ENCODE results near the gene LDLRAD3.

Gene LDLRAD3

DNA sequence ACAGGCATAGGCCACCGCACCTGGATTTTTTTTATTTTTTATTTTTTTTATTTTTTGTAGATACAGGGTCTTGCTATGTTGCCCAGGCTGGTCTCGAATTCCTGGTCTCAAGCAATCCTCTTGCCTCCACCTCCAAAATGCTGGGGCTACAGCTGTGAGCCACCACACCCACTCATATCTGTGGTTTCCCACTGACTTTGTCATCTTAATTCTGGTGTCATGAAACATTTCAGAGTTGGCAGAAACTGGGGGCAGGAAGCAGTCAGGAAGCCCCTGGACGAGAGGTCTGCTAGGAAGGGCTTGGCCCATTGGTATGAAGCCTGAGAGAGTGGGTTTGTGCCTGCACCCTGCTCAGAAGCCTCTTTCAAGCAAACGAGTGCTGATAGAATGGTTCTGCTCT lies 296.3 kb downstream of the LDLRAD3 start:
- no peak for DNase-seq (ENCODE audit: low read depth in 2 of 2)

DNA sequence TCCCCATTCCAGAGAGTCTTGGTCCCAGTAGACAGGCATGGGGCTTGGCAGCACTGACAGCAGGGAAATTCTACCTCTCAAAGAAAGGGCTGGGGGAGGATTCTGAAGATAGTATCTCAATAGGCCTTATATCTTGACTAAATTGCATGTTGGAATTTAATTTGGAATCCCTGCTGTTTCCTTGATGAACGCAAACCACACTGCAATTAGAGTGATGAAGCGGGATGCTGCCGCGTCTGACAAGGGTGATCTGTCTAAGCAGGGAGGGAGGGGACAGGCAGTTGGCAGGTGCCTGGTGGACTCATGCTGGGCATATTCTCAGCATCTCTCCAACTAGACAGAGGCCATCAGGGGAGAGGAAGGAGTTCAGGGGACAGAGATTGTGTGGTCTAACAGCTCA lies 296.9 kb downstream of the LDLRAD3 start:
- no peak for DNase-seq (ENCODE audit: low read depth in 2 of 2)

DNA sequence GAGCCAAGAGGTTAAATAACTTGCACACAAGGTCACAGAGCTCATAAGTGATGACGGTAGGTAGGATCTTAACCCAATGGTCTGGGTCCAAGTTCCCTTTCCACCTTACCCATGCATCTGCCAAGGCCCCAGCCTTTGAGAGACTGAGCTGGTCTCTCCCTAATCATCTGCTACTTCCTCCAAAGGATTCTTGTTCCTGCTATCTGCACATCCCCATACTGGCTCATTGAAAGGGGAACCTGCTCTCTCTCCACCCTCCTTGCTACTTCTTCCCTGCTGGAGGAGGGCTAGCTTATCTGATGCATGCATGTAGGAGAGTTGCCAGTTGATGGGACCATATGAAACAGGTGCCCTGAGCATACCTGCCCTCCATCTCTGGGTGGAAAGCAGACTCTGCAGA lies 297.6 kb downstream of the LDLRAD3 start:
- DNase-seq (ENCODE audit: low read depth in 2 of 2) = no peak

DNA sequence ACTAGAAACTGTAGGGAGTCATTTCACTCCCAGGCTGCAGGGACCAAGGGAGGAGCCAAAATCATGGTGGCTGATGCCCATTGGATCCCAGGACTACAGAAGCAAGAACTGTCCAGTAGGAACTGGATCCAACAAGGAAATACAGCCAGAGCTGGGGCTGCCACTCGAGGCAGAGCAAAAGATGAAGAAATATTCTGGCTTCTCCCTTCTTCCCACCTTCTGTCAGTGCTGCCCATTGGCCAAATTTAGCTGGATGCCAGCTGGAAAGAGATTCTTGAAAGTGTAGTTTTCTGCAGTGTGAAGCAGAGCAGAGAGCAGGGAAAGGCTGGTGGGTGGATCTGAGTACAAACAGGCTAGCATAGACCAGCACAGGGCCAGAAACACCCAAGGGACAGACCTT lies 299.8 kb downstream of the LDLRAD3 start:
- DNase-seq (ENCODE audit: low read depth in 2 of 2) = no peak

DNA sequence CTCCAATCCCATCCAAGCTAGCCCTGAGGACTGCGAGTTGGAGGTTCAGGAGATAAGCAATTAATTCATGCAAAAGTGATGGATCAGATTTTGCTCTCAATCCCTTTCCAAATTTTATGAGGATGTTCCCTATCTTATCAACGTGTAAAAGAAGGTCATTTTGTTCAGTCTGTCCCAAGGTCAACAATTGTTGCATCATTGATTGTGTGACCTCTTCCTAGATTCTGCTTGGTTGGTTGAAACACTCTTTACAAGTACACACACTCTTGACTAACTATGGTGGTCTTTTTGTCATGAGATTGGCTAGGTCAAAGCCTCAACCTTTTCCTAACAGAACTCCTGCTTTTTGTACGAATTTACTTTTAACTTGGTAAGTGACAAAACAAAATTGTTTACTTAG lies 303.6 kb downstream of the LDLRAD3 start:
- no peak for DNase-seq (ENCODE audit: low read depth in 2 of 2)

DNA sequence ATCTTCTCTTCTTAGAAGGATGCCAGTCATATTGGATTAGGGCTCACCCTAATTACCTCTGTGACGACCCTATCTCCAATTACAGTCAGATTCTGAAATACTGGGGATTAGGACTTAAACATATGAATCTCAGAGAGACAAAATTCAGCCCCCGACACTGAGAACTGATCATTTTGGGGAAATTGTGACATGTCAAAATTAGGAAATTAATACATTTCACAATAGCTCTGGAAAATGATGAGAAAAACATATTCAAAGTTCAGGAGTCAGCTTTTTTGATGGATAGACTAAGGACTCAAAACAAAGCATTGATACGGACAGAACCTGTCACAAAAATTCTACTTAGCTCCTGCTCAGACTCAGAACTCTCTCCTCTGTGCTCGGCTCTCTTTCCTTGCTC lies 304.6 kb downstream of the LDLRAD3 start:
- DNase-seq (ENCODE audit: low read depth in 2 of 2) = no peak

DNA sequence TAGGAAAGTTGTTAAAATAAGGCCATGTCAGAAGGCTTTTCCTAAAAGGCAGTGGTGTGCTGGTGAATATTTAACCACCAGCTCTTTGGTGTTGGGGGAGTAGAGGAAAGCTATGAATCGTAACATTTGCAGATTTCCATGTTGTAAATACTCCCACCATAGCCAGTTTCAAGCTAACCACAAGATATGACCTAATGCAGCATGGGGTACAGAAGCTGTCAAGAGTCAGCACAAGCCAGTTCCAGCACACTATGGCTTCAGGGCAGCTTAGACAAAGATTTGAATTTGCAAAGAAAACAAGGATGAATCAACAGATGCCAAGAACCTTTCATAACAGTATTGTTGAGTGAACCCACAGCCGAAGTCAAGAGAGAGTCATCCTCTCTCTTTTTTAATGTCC lies 305.4 kb downstream of the LDLRAD3 start:
- DNase-seq (ENCODE audit: low read depth in 2 of 2) = peak; percentile 17 to 24

DNA sequence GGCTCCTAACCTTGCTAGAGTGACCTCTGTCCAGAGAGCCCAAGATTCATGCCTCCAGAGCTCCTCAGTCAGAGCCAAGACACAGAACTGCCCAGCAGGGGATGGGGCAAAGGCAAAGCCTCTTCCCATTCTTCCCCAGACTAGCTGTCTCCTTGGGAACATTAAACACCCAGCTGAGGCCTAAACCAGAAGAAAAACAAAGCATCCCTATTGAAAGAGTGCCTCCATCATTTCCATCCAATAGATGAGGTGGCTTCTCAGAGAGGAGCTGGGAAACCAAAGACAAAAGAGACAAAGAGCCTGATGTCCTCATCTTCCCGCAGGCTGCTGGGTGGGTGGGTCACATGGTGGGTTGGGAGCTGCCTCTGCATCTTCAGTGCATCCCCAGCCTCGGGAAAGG lies 308.0 kb downstream of the LDLRAD3 start:
- no peak for DNase-seq (ENCODE audit: low read depth in 2 of 2)

DNA sequence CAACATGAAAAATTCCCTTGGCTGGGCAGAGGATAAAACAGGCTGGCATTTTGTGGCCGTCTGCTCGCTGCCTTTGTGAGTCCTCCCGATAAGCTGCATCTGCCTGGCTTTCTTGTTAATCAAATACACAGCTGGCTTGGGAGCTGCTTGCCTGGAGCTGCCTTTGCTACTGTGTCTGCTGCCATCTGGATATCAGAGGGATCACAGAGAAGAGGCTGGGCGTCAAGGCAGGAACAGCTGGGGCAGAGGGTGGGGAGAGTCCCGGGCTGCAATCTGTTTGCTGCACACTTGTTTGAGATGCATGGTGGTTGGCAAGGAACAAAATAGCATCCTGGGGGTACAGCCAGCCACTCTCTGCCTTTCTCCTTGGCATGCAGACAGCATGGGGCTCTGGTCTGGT lies 309.4 kb downstream of the LDLRAD3 start:
- DNase-seq (ENCODE audit: low read depth in 2 of 2) = no peak

DNA sequence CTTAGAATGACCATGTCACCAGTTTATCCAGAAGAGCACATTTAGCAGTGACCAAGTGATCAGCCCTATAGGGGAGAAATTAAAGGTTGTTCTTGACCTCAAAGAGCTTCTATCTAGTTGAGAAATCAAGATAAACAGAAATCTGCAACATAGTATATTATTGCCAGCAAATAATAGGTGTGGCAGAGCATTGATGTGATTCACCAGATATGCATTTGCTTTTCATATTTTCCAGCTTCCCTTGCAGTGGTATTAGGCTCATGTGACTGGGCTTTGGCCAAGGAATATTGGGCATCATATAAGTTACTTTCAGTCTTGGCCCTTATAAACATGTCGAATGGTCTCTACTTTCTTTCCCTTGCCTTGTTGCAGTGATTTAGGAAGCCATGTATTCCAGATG lies 310.9 kb downstream of the LDLRAD3 start:
- no peak for DNase-seq (ENCODE audit: low read depth in 2 of 2)

DNA sequence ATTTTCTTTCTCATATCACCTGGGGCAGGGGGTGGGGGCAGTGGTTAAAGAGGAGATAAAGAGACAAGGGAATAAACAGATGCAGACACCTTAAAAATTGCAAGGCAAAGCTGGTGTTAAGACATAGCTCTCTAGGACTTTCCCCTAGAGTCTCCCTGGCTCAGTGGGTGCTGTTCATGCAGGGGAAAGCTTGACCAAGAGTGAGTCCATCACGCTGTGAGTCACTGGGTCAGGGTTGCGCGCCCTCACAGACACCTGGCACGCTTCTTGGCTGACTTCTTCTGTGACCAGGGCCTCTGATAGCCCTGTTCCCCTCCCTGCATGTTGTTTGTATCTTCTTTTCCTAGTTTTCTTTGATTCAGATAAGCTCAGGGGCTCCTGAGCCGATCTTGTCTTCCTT lies 313.5 kb downstream of the LDLRAD3 start:
- DNase-seq (ENCODE audit: low read depth in 2 of 2) = no peak

DNA sequence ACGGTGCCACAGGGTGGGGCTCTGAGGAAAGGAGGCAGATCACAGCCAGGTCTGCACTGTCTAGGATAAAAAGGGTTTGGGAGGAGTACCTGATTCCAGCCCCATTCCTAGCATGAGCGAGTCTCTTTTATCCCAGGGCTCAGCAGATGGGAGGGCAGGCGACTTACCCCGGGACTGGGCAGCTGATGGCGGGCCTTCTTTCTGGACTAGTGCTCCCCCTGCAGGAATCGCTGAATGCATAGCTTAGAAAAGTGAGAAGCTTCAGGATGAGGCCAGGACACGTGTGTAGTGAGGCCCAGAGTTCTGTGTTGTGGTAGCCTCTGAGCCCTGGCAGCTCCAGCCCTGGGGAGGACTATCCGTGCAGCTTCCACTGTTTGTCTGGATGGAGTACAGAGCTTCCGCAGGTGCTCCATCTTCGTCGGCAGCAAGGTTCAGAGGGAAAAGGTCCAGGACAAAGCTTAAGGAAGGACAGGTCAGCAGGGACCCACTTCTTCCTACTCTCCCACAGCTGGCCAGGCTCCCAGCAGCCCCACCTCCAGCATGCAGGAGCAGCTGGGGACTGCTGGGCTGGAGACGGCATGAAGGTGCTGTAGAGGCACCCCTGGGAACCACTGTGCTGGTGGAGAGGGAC lies 315.0 kb downstream of the LDLRAD3 start:
- peak; percentile 29 to 34 for DNase-seq (ENCODE audit: low read depth in 2 of 2)

DNA sequence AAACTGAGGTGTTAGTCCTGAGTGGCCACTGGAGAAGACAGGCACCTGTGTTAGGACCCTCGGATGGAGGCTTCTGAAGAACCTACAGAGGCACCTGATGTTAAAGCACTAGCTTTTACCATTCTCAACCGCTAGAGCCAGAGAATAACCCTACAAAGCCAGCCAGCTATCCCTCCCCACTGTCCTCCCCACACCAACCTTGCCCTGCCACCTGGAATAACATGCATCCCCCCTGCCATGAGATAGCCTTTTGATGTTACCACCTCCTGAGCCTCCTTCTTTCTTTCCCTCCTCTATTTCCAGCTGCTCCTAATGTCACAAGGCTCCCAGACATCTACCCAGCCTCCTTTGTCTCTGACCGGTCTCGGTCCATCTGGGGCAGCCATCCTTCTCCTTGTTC lies 317.2 kb downstream of the LDLRAD3 start:
- DNase-seq (ENCODE audit: low read depth in 2 of 2) = no peak

DNA sequence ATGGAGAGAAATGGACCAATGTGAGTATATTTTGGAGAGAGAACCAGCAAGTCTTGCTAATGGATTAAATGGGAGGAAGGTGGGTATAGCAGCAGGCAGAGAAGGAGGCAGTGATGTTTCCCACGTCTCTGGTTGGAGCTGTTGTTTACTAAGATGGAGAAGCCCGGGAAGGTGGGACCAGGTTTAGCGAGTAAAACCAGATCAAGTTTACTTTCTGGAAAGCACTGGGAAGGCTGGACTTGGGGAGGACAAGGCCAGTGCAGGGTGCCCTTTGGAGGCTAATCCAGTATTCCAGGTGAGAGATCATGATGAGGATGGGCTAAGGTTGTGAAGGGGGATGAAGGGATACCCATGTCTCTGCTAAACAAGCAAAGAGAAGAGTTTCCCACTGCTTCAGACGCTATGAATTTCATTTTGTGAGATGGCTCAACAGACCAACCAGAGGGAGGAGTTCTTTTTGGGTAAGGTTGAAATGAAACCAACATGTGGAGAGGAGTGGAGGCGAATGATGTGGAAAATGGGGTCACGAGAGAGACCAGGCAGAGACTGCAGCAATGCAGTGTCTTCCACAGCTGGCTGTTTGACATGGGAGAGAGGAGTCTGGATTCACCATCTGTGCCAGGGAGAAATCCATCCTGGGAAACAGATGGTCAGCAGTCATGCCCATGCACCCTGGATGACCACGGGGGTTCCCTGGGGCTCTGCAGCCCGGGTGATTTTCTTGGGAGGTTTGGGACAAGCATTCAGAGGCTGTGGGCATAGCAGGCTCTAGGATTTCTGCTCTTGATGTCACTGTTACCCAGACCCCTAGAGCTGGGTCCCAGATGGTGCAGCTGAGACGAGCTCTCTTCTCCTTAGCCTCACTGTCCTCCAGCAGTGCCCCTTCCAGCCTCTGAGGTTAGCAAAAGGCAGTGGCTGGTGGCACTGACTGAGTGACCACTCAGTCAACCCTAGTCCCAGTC lies 320.4 kb downstream of the LDLRAD3 start:
- DNase-seq (ENCODE audit: low read depth in 2 of 2) = no peak

DNA sequence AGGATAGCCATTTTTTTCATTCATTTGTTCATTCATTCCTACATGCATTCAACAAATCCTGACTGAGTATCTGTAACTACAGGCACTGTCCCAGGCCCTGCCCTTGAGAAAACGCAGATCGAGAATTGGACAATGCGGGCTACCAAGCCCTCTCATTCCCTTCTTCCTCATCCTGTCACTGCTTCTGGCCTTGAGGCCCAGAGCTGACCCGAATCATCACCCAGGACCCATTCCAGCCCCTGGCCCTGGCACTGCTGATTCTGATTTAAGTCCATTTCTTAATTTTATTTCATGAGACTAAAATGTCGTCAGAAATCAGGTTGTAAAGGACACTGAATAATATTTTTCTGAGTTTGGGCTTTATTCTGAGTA lies 321.1 kb downstream of the LDLRAD3 start:
- no peak for DNase-seq (ENCODE audit: low read depth in 2 of 2)

DNA sequence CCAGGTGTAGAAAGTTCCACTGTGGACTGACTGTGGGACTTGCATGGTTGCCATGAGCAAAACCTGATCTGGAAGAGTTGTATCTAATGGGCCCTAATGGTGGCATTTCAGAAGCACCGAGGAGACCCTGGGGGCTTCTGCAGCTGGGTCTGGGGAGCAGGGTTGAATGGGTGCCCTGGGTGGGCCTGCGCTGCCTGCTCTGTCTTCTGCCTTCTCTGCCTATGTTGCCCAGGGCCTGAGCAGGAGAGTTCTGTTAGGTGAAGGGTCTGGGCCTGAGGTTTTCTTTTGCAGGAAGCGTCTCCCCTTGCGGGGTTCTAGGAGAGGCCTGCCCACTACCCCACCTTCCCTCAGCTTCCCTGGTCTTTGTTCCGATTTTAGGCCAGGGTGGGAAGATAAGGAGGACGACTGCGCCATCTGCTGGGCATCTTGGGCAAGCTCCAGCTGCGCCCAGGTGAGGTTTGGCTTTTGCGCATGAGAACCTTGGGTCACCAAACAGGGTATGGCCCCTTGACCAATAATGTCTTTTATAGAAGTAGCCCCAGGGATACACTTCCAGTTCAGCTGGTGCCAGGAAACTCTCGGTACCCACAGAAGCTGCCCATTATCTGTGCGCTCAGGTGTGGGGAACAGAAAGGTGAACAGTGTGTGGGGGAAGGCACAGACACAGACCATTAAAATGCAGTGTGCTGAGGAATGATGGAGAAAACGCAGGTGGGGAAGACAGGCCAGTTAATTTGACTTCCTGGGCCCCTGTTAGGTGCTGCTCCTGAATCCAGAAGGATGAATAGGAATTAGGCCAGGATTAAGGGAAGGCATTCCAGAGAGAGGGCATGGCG lies 322.1 kb downstream of the LDLRAD3 start:
- no peak for DNase-seq (ENCODE audit: low read depth in 2 of 2)

DNA sequence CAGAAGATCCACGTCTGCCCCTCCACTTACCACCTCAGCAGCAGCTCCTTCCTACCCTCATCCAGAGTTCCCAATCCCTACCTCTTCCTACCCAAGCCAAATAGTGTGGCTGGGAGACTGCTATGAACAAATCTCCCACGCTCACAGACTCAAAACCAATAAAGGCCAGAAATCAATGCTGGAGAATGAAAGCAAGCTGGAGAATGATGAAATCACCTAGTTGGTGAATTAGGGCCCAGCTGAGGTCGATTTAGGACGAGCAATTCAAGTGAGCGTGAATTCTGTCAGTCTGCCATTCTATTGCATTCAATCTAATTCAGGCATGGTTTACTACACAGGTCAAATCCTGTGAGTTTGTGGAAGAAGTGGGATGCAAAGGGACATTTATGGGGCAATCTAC lies 322.9 kb downstream of the LDLRAD3 start:
- no peak for DNase-seq (ENCODE audit: low read depth in 2 of 2)

DNA sequence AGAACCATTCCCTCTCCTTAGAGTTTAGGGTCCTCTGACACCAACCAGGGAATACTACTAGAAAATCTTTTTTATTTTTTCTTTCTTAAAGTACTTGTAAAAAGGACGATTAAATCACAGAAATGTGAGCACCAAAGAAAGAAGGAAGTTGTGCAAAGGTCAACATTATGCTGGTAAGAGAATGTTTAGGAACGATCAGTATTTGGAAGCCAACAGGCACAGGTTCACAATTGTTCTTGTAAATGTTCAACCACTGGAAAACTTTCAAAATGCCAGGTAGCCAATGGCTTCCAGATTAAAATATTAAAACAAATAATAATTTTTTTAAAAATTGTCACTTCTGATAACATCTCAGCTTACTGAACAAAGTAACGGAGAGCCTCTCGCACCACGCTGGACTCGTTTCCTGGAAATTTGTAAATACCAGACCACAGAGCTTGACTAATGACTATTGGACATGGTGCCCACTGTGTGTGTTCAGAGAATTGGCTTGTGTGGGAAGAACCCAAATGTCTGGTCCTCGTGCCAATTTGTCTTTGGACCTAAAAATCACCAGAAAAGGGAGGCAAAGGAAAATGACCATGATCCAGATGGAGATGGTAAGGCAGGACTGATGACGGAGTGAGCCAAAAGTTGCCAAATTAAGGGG lies 324.6 kb downstream of the LDLRAD3 start:
- DNase-seq (ENCODE audit: low read depth in 2 of 2) = no peak

DNA sequence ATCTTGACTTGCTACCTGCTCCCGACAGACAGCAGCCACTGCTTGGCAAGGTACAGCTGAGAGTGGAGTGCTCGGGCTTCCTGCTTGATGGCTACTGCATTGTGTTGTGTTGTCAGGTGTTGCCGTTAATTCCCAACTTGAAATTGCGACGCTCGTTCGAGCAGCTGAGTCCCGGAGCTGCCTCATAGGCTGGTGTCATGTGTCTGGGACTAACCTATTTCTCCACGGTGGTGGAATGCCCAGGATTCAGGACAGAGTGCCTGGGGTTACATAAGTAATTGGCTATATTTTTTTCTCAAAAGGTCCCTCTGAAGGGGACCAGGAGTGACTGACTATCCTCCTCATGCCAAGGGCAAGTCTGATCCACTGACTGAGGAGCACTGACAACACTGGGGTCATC lies 326.8 kb downstream of the LDLRAD3 start:
- no peak for DNase-seq (ENCODE audit: low read depth in 2 of 2)

DNA sequence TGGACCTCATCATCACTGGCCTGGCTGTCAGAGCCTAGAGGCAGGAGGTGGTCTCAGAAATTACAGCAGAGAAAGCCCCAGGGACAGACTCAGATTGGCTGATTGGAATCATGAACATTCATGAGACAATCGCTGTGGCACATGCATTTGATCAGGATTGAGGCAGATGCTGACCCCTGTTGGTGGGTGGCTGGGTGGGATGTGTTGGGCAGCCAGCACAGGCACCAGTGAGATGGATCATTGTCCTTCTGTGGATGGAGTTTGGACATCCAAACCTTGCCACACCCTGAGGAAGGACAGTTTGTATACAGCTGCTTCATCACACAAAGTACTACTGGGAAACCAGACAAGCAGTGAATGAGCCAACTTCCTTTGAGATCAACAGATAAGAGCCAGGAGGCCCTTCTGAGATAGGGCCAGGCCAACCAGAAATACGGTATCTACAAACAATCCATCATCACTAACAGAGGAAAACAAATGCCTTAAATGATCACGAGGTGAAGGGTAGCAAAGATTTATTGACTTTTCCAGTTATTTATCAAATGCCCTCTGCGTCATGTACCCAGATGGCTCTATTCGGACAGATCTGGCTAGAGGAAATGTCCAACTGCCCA lies 328.0 kb downstream of the LDLRAD3 start:
- DNase-seq (ENCODE audit: low read depth in 2 of 2) = no peak

DNA sequence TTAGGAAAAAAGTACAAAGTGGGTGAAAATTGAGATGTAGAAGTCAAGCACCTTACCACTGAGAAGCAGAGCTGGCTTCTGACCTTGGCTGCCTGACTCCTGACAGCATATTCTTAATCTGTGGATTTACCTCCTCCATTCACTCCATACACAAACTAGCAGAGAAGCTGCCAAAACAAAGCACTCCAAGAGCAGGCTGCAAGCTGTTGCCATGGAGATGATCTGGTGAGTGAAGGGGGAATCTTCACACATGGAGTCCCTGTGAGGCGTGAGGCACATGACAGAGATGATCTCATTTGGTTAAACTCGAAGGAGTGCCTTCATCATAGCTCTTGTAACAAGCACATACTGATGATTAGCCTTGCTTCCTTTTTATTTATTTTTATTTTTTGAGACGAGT lies 329.2 kb downstream of the LDLRAD3 start:
- DNase-seq (ENCODE audit: low read depth in 2 of 2) = no peak

DNA sequence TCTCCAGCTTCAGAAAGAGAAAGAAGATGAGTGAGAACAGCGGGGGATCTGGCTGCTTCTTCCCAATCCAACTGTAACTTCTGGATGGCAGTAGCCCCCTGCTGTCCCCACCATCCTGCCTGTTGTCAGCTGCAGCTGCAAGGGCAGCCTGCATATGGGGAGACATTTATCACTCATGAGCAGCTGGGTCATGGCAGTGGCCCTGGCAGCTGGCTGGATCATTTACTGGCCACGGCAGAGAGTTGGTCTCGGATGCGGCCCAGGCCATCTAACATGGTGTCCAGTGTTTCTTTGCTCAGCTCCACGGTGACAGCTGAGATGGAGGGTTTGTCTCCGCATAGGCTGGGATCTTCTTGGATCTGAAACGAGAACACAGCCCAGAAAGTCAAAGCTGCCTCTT lies 330.6 kb downstream of the LDLRAD3 start:
- no peak for DNase-seq (ENCODE audit: low read depth in 2 of 2)
